ENCODE results near the gene DZIP1. TPM values are rescaled to one million over a fixed set of nuclear protein-coding genes. Genes with fewer than 3 reads are reported as not detected.

The DZIP1 gene
- polyA plus RNA-seq, 1 experiment, result 32.9 TPM

GRCh38 chr13:95547531-95548167, 96.9 kb downstream of the DZIP1 start:
- ChIA-PET POLR2A (no interaction called here), CTCF (interaction anchor here (1.3 kb wide), 1 partner anchor 10 kb away, joined by 5 read pairs; no protein-coding TSS in a partner anchor)
- H3K9me3 ChIP-seq (ENCODE audit: control insufficient read depth, insufficient read depth, low read length), result peaks cover under 1% of the 10 kb centered on the region; the same call in 1 of the 2 replicates

DNA sequence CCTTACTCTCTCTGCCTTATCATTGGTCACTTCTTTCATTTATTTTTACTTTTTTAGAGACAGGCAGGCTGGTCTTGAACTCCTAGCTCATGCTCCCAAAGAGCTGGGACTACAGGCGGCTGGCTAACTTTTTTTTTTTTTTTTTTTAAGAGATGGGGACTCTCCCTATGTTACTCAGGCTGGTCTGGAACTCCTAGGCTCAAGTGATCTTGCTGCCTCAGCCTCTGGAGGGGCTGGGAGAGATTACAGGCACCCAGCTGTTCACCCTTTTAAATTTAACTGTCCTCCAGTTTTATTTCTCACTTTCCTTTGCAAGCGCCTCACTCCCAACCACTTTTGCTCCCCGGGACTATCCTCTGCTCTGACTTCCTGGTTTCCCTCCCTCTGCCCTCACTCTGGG, 97.6 kb downstream of the DZIP1 start:
- no peaks in the 10 kb centered on the region for H3K9me3 ChIP-seq (ENCODE audit: control insufficient read depth, insufficient read depth, low read length)
- H3K4me3 ChIP-seq (ENCODE audit: low read depth, low read length), result no peak overlapping the region
- no peak for TF ChIP-seq CTCF (IDR thresholded peaks at IDR 0.05; ENCODE audit: low read depth, low read length)
- ChIA-PET POLR2A (interaction anchor here (0.6 kb wide), 1 partner anchor 8 kb away, joined by 9 read pairs; no protein-coding TSS in a partner anchor), CTCF (interaction anchor here (1.3 kb wide), 1 partner anchor 9 kb away, joined by 5 read pairs; no protein-coding TSS in a partner anchor)
- peaks cover 41% of the 10 kb centered on the region for H3K27me3 ChIP-seq (ENCODE audit: control insufficient read depth, insufficient read depth, low read length)
- no peak for DNase-seq (ENCODE audit: low read depth, low spot score)
- H3K27ac ChIP-seq (ENCODE audit: low read depth, low read length), result no peak overlapping the region

More at GRCh38 chr13:95547531-95548167, 96.9 kb downstream of the DZIP1 start:
- H3K27ac ChIP-seq (ENCODE audit: low read depth, low read length), result no peak overlapping the region
- H3K27me3 ChIP-seq (ENCODE audit: control insufficient read depth, insufficient read depth, low read length), result peaks cover 47% of the 10 kb centered on the region
- DNase-seq (ENCODE audit: low read depth, low spot score), result no peak
- TF ChIP-seq CTCF (IDR thresholded peaks at IDR 0.05; ENCODE audit: low read depth, low read length), result no peak
- no peak overlapping the region for H3K4me3 ChIP-seq (ENCODE audit: low read depth, low read length)

- H3K4me3 ChIP-seq (ENCODE audit: low read depth, low read length), result no peak overlapping the region
- H3K27ac ChIP-seq (ENCODE audit: low read depth, low read length), result no peak overlapping the region
- no peak for TF ChIP-seq CTCF (IDR thresholded peaks at IDR 0.05; ENCODE audit: low read depth, low read length)
- CTCF ChIA-PET, result no interaction called here
- POLR2A ChIA-PET, result no interaction called here
- H3K9me3 ChIP-seq (ENCODE audit: control insufficient read depth, insufficient read depth, low read length), result no peaks in the 10 kb centered on the region
- H3K27me3 ChIP-seq (ENCODE audit: control insufficient read depth, insufficient read depth, low read length), result peaks cover 17% of the 10 kb centered on the region
- DNase-seq (ENCODE audit: low read depth, low spot score), result no peak
These were observed 100.2 kb downstream of the DZIP1 start for GRCh38 chr13:95544293-95544692.

- H3K9me3 ChIP-seq (ENCODE audit: control insufficient read depth, insufficient read depth, low read length), result no peaks in the 10 kb centered on the region
- no peak overlapping the region for H3K27ac ChIP-seq (ENCODE audit: low read depth, low read length)
- ChIA-PET POLR2A (no interaction called here), CTCF (interaction anchor here (1.0 to 3.5 kb wide), 3 partner anchors 22 to 291 kb away, joined by 4 to 21 read pairs (median 6); no protein-coding TSS in a partner anchor)
- H3K27me3 ChIP-seq (ENCODE audit: control insufficient read depth, insufficient read depth, low read length), result peaks cover 10% of the 10 kb centered on the region
- no peak overlapping the region for H3K4me3 ChIP-seq (ENCODE audit: low read depth, low read length)
- DNase-seq (ENCODE audit: low read depth, low spot score), result no peak
- no peak for TF ChIP-seq CTCF (IDR thresholded peaks at IDR 0.05; ENCODE audit: low read depth, low read length)
These were observed 102.5 kb downstream of the DZIP1 start for GRCh38 chr13:95541911-95542474.

DNA sequence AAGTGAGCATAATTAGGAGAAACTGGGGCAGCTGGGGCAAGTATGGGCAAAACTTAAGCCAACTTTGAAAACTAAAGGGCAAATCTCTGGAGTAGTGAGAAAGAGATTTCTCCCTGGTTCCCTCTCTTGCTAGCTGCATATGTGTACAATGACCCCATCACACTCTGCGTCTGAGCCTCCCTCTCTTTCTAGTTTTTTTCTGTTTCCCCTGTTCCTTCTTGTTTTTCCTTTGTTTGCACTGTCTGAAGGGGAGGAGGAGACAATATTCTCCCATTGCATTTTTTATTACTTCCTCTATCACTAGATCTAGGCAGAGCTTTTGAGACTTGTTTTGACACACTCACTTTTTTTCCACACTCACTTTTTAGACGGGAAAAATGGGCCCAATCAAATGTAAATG, 103.2 kb downstream of the DZIP1 start:
- H3K27ac ChIP-seq (ENCODE audit: low read depth, low read length), result no peak overlapping the region
- ChIA-PET POLR2A (no interaction called here), CTCF (interaction anchor here (1.0 to 3.5 kb wide), 3 partner anchors 23 to 292 kb away, joined by 4 to 21 read pairs (median 6); no protein-coding TSS in a partner anchor)
- H3K4me3 ChIP-seq (ENCODE audit: low read depth, low read length), result no peak overlapping the region
- no peaks in the 10 kb centered on the region for H3K9me3 ChIP-seq (ENCODE audit: control insufficient read depth, insufficient read depth, low read length)
- H3K27me3 ChIP-seq (ENCODE audit: control insufficient read depth, insufficient read depth, low read length), result peaks cover 8% of the 10 kb centered on the region
- no peak for DNase-seq (ENCODE audit: low read depth, low spot score)
- no peak for TF ChIP-seq CTCF (IDR thresholded peaks at IDR 0.05; ENCODE audit: low read depth, low read length)
